Ishikawa (cell line): ENCODE results near the gene IL31RA.

Experiments used
- CEBPB ChIP-seq: IDR thresholded peaks from 2 replicates; pipeline ENCODE4 v1.6.1; 2012
- CREB1 ChIP-seq: IDR thresholded peaks from 2 replicates; pipeline ENCODE4 v1.6.1; 2012; ENCODE audit warnings: low read depth
- EGR1 ChIP-seq: IDR thresholded peaks from 2 replicates; pipeline ENCODE4 v1.6.1; 2012
- EP300 ChIP-seq: IDR thresholded peaks from 2 replicates; pipeline ENCODE4 v1.6.1; 2012; ENCODE audit warnings: borderline replicate concordance
- FOXM1 ChIP-seq: IDR thresholded peaks from 2 replicates; pipeline ENCODE4 v1.6.1; 2012; ENCODE audit warnings: low read depth, borderline replicate concordance
- MAX ChIP-seq: IDR thresholded peaks from 2 replicates; pipeline ENCODE4 v1.6.1; 2012
- NFIC ChIP-seq: IDR thresholded peaks from 2 replicates; pipeline ENCODE4 v1.6.1; 2012
- RAD21 ChIP-seq: IDR thresholded peaks from 2 replicates; pipeline ENCODE4 v1.6.1; 2012; ENCODE audit warnings: low read depth
- REST ChIP-seq: IDR thresholded peaks from 2 replicates; pipeline ENCODE4 v1.6.1; 2012; ENCODE audit warnings: low read depth, mild to moderate bottlenecking
- TAF1 ChIP-seq: IDR thresholded peaks from 2 replicates; pipeline ENCODE4 v1.6.1; 2012; ENCODE audit warnings: low read depth, mild to moderate bottlenecking
- TCF12 ChIP-seq: IDR thresholded peaks from 2 replicates; pipeline ENCODE4 v1.6.1; 2012; ENCODE audit warnings: low read depth
- TEAD4 ChIP-seq: IDR thresholded peaks from 2 replicates; pipeline ENCODE4 v1.6.1; 2012
- USF1 ChIP-seq: IDR thresholded peaks from 2 replicates; pipeline ENCODE4 v1.6.1; 2012
- YY1 ChIP-seq: IDR thresholded peaks from 2 replicates; pipeline ENCODE4 v1.6.1; 2012; ENCODE audit warnings: low read depth
- ZBTB7A ChIP-seq: IDR thresholded peaks from 2 replicates; pipeline ENCODE4 v1.6.1; 2012; ENCODE audit warnings: low read depth

IL31RA gene

GRCh38 chr5:55914971-55915370 lies 63.8 kb downstream of the IL31RA start:
- TF ChIP-seq EGR1 (no peak), FOXM1 (no peak), REST (no peak), RAD21 (no peak), MAX (no peak), NFIC (no peak), ZBTB7A (no peak), YY1 (no peak), USF1 (no peak)

GRCh38 chr5:55915783-55916182 lies 64.6 kb downstream of the IL31RA start:
- no peak for TF ChIP-seq YY1
- TF ChIP-seq ZBTB7A: no peak
- TF ChIP-seq CREB1: no peak
- TF ChIP-seq USF1: no peak
- no peak for TF ChIP-seq CEBPB
- no peak for TF ChIP-seq REST
- TF ChIP-seq TEAD4: no peak
- TF ChIP-seq FOXM1: no peak
- no peak for TF ChIP-seq EP300
- TF ChIP-seq TAF1: no peak
- TF ChIP-seq MAX: no peak
- TF ChIP-seq RAD21: no peak
- TF ChIP-seq NFIC: no peak
- no peak for TF ChIP-seq TCF12
- TF ChIP-seq EGR1: no peak

- TF ChIP-seq EP300 (no peak), FOXM1 (no peak), MAX (no peak), NFIC (no peak), EGR1 (no peak), ZBTB7A (no peak), REST (no peak), RAD21 (no peak), TAF1 (no peak), CEBPB (no peak), USF1 (no peak), TCF12 (no peak)
Measured at GRCh38 chr5:55916986-55917385, 65.8 kb downstream of the IL31RA start.

- TF ChIP-seq NFIC (no peak), RAD21 (no peak), CREB1 (no peak)
Measured at GRCh38 chr5:55917402-55918086, 66.4 kb downstream of the IL31RA start.
